BJ (cell line): ENCODE data around the gene CFAP92. TPM values are rescaled to one million over a fixed set of nuclear protein-coding genes. Genes with fewer than 3 reads are reported as not detected.

Experiments
- CTCF ChIA-PET: fragments of 350-600 bp; formaldehyde crosslinking; extraction: SDS; loops from one replicate; lab custom pipeline; 2021; ENCODE audit warnings: antibody characterized with exemption, inconsistent platforms; lab: Yijun Ruan, JAX
- POLR2A ChIA-PET: fragments of 300-600 bp; sonication (Branson Sonifier 250); formaldehyde crosslinking; extraction: SDS; loops from one replicate; lab custom pipeline; 2021; ENCODE audit warnings: antibody characterized with exemption; lab: Charles Lee
- DNase-seq: peaks from one replicate; pipeline ENCODE4 v3.0.0-alpha.2; 2011; ENCODE audit warnings: low read depth
- H3K27me3 ChIP-seq: 2 replicates; pipeline ENCODE4 v1.6.0; 2011; ENCODE audit warnings: low read length; ENCODE audit not compliant: control insufficient read depth, insufficient read depth
- H3K36me3 ChIP-seq: 2 replicates; pipeline ENCODE4 v1.5.1; 2011; ENCODE audit warnings: low read length; ENCODE audit not compliant: control insufficient read depth, insufficient read depth
- H3K4me3 ChIP-seq: 2 replicates; pipeline ENCODE4 v1.5.1; 2011; ENCODE audit warnings: low read depth, mild to moderate bottlenecking, control low read depth, low read length
- CTCF ChIP-seq: IDR thresholded peaks from 2 replicates; pipeline ENCODE4 v1.5.1; 2011; ENCODE audit warnings: low read depth, mild to moderate bottlenecking, control low read depth, inconsistent platforms, low read length, moderate library complexity; ENCODE audit not compliant: insufficient read depth
- polyA plus RNA-seq: library from polyadenylated mRNA; depleted of rRNA; stranded (reverse); fragments of >200 nt; gene quantifications from 2 replicates; pipeline ENCODE4 v1.2.3, GENCODE V29; 2011; rRNA removed
- small RNA-seq: library from RNA; depleted of rRNA; stranded (forward); fragments of <200 nt; gene quantifications from one replicate; pipeline ENCODE3, GENCODE V24; 2012; ENCODE audit warnings: low replicate concordance, low read depth; ENCODE audit not compliant: insufficient read length

Gene CFAP92
- polyA plus RNA-seq, 1 experiment = not detected

- no peaks in the 10 kb centered on the region for H3K27me3 ChIP-seq
- ChIA-PET POLR2A (no interaction called here), CTCF (no interaction called here)
- H3K36me3 ChIP-seq = no peaks in the 10 kb centered on the region
- TF ChIP-seq CTCF = no peak
- no peak for DNase-seq
- H3K4me3 ChIP-seq = no peak overlapping the region
Measured at GRCh38 chr3:128861491-128861890, 132.4 kb downstream of the CFAP92 start.

Small RNA genes lying within 50 kb of the gene (small RNA-seq; reads per million reads assigned to genes)
- not detected for gene AC112484.4

Other genes starting within 250 kb of the CFAP92 start
- gene ACAD9, start 114.5 kb downstream of the CFAP92 start, polyA plus RNA-seq = 29.4 and 48.5 TPM in 2 replicates
- not detected in 2 replicates for gene EFCC1, start 7.2 kb upstream of the CFAP92 start, polyA plus RNA-seq
- not detected in 2 replicates for gene GP9, start 66.7 kb upstream of the CFAP92 start, polyA plus RNA-seq
- 7.1 and 16.1 TPM in 2 replicates for gene RAB43, start 127.7 kb upstream of the CFAP92 start, polyA plus RNA-seq
- 21.0 and 34.2 TPM in 2 replicates for gene ISY1, start 167.0 kb upstream of the CFAP92 start, polyA plus RNA-seq
- gene CNBP, start 189.8 kb upstream of the CFAP92 start, polyA plus RNA-seq = 268 and 278 TPM in 2 replicates